Erythroblast (primary cell): ENCODE results near the gene UPK1B.

Source experiments
- GATA1 ChIP-seq: IDR thresholded peaks from 2 replicates; pipeline ENCODE4 v1.6.1; 2011; ENCODE audit warnings: low read depth, mild to moderate bottlenecking, control low read depth, low read length, moderate library complexity
- POLR2A ChIP-seq: IDR thresholded peaks from 2 replicates; pipeline ENCODE4 v1.6.1; 2011; ENCODE audit warnings: mild to moderate bottlenecking, low read length

DNA sequence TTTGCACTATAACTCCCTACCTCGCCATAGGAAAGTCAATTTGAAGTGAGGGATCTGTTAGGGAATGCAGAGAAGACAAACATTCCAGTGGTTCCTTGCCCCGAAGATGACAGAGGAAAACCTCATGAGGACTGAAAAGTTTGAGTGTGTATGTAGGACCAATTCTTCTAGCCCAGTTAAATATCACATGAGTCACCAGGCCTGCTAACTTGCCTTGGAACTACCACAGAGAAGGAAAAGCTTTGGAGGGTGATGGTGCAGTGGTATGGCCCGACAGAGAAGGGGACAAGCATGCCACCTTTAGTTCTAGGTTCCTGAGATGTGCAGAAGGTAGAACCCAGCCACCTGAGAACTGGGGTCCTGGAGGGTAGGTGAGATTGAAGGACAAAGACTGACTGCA is 2.6 kb upstream of the UPK1B start:
- TF ChIP-seq POLR2A = no peak
- TF ChIP-seq GATA1 = no peak
